ENCODE measurements around the gene SLAMF1.
"Not testable (repeated sequence)": the region's sequence is repeated elsewhere in the genome, so short reads cannot be mapped to it uniquely, and the experiment has no call there.

SLAMF1 gene

DNA sequence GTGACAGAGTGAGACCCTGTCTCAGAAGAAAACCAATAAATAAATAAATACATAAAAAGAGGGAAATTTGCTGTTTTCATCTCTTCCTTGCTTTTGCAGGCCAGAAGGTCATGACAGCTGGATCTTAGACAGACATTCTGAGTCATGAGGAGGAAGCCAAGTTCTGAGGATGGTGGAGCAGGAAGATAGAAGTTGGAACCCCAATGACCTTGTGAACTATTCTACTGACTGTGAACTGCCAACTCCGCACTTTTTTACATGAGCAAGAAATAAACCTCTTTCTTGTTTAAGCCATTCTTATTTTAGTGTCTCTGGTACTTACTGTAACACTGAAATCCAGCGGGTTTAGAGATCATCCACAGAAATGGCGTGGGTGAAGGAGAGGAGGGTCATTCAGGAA is 76.0 kb downstream of the SLAMF1 start:
- no peak for TF ChIP-seq CTCF (IDR thresholded peaks at IDR 0.05; ENCODE audit: control insufficient read depth, insufficient read depth, low read depth, low read length, missing control alignments)
- DNase-seq (ENCODE audit: low read depth) = no peak
- H3K4me3 ChIP-seq (ENCODE audit: control insufficient read depth, low read depth, low read length) = no peak overlapping the region

GRCh38 chr1:160569806-160570205 is 77.0 kb downstream of the SLAMF1 start:
- no peak for DNase-seq (ENCODE audit: low read depth)
- no peak overlapping the region for H3K4me3 ChIP-seq (ENCODE audit: control insufficient read depth, low read depth, low read length)
- no peak for TF ChIP-seq CTCF (IDR thresholded peaks at IDR 0.05; ENCODE audit: control insufficient read depth, insufficient read depth, low read depth, low read length, missing control alignments)

DNA sequence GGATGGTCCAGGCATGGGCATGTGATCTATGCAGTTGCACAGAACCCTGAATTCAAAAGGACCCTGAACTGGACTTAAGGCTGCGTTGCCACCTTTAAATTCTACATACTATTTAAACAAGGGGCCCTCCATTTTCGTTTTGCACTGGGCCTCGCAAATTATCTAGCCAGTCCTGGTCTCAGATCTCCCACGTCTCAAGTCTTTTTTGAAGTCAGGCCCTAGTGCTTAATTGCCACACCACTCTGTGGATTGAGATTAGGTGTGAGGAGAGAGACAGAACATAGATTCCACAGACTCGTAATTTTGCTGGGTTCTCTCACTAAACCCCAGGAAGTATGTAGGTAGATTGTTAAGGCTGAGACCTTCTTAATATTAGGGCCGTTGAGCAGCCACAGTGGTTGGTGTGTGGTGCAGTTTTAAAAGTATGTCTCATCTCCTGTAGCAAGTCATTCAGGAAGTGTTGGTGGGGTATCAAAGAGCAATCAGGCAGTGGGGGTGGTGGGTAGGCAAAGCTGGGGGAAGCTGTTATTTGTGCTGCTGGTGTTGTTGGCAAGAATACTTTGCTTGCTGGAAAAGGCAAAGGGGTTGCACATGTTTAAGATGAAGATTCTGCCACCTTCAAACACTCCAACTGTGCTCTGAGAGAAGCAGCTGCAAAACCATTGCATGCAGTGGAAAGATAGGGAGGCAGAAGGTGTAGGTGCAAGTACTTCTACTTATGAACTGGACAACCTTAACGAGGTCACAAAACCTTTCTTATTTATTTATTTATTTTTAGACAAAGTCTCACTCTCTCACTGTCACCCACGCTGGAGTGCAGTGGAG is 78.8 kb downstream of the SLAMF1 start:
- no peak for TF ChIP-seq CTCF (IDR thresholded peaks at IDR 0.05; ENCODE audit: control insufficient read depth, insufficient read depth, low read depth, low read length, missing control alignments)
- no peak overlapping the region for H3K4me3 ChIP-seq (ENCODE audit: control insufficient read depth, low read depth, low read length)

GRCh38 chr1:160567341-160567740 is 79.5 kb downstream of the SLAMF1 start:
- H3K4me3 ChIP-seq (ENCODE audit: control insufficient read depth, low read depth, low read length) = no peak overlapping the region
- DNase-seq (ENCODE audit: low read depth) = no peak
- TF ChIP-seq CTCF (IDR thresholded peaks at IDR 0.05; ENCODE audit: control insufficient read depth, insufficient read depth, low read depth, low read length, missing control alignments) = no peak

More for the DNA sequence above, 78.8 kb downstream of the SLAMF1 start:
- no peak for DNase-seq (ENCODE audit: low read depth)

- no peak overlapping the region for H3K4me3 ChIP-seq (ENCODE audit: control insufficient read depth, low read depth, low read length)
- TF ChIP-seq CTCF (IDR thresholded peaks at IDR 0.05; ENCODE audit: control insufficient read depth, insufficient read depth, low read depth, low read length, missing control alignments) = no peak
- no peak for DNase-seq (ENCODE audit: low read depth)
Observed at GRCh38 chr1:160565564-160565963, 81.3 kb downstream of the SLAMF1 start.

DNA sequence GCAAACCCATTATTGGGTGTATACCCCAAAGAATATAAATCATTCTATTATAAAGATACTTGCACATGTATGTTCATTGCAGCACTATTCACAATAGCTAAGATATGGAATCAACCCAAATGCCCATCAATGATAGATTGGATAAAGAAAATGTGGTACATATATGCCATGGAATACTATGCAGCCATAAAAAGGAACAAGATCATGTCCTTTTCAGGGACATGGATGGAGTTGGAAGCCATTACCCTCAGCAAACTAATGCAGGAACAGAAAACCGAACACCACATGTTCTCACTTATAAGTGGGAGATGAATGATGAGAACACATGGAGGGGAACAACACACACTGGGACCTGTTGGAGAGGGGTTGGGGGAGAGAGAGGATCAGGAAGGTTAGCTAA is 83.6 kb downstream of the SLAMF1 start:
- not testable (repeated sequence) for DNase-seq (ENCODE audit: low read depth); H3K4me3 ChIP-seq (ENCODE audit: control insufficient read depth, low read depth, low read length)

DNA sequence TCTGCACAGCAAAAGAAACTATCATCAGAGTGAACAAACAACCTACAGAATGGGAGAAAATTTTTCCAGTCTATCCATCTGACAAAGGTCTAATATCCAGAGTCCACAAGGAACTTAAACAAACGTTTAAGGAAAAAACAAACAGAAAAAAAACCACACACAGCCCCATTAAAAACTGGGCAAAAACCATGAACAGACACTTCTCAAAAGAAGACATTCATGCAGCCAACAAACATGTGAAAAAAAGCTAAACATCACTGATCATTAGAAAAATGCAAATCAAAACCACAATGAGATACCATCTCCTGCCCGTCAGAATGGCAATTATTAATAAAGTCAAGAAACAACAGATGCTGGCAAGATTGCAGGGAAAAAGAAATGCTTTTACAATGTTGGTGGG is 84.1 kb downstream of the SLAMF1 start:
- H3K4me3 ChIP-seq (ENCODE audit: control insufficient read depth, low read depth, low read length); DNase-seq (ENCODE audit: low read depth): not testable (repeated sequence)

DNA sequence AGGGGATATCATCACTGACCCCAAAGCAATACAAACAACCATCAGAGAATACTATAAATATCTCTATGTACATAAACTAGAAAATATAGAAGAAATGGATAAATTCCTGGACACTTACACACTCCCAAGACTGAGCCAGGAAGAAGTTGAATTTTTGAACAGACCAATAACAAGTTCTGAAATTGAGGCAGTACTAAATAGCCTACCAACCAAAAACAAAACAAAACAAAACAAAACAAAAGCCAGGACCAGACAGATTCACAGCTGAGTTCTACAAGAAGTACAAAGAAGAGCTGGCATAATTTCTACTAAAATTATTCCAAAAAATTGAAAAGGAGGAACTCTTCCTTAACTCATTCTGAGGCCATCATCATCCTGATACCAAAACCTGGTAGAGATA is 86.0 kb downstream of the SLAMF1 start:
- no peak overlapping the region for H3K4me3 ChIP-seq (ENCODE audit: control insufficient read depth, low read depth, low read length)
- no peak for TF ChIP-seq CTCF (IDR thresholded peaks at IDR 0.05; ENCODE audit: control insufficient read depth, insufficient read depth, low read depth, low read length, missing control alignments)
- DNase-seq (ENCODE audit: low read depth) = no peak
